Measurements from ENCODE around the gene RANBP9.

RANBP9 gene

DNA sequence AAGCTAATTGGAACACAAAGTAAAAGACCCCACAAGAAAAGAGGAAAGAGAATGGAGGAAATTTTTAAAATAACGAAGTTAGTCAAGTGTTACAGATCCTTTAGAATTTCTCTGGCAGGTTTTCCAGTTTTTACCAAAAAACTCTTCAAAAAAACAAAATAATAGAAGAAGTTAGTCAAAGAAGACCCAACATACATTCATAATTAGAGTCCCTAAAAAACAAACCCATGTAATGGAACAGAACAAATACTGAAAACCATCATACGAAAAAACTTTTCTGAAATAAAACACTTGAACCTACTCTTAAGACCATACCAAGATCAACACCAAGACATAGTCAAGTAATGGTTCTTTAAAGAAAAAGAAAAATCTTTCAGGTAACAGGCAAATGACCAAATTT, 31.6 kb downstream of the RANBP9 start:
- Mint-ChIP-seq H3K36me3 (peaks cover 47% of the 10 kb centered on the region), H3K4me3 (no peak overlapping the region), H3K27me3 (no peaks in the 10 kb centered on the region), H3K4me1 (peaks cover 47% of the 10 kb centered on the region), H3K9me3 (peaks cover 15% of the 10 kb centered on the region), H3K27ac (peak overlapping the region; percentile 34)
- DNase-seq, result no peak
- CTCF ChIA-PET, result interaction anchor here (1.5 kb wide), 1 partner anchor 115 kb away, joined by 3 read pairs; no protein-coding TSS in a partner anchor

DNA sequence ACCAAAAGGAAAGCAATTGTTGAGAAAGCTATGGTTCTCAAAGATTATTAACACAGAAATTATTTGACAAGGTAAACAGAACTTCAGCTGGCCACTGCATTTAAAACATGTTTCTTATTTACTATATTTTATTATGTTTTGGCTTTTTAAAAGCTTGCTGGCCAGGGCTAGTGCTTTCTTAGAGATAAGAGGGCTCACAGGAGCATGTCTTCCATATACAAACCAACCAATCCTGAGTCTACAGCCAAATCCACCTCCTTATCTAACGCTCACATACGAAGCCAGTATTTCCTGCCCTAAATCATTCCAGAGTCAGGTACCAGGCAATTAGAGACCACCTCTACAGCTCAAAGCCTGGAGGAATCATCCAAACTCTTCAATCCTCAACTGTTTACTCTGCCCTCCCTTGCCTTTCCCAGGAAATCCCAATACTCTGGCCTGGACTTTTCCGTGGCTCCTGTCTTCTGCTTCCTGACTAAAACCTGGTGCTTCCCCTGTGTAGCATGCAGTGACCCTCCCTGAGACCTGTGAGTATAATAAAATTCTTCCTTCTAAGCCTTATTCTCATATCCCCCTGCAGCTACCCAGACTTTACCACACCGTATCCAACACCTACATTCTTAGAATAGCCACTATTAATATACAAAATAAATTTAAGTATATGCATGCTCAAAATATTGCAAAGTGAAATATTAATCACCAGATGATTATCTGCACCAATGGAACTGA, 33.2 kb downstream of the RANBP9 start:
- no peak for DNase-seq
- no peak overlapping the region for H3K27ac Mint-ChIP-seq
- CTCF ChIA-PET, result no interaction called here
- peaks cover 44% of the 10 kb centered on the region for H3K4me1 Mint-ChIP-seq
- no peaks in the 10 kb centered on the region for H3K27me3 Mint-ChIP-seq
- H3K4me3 Mint-ChIP-seq, result no peak overlapping the region
- H3K9me3 Mint-ChIP-seq, result peaks cover 17% of the 10 kb centered on the region
- peaks cover 44% of the 10 kb centered on the region for H3K36me3 Mint-ChIP-seq

DNA sequence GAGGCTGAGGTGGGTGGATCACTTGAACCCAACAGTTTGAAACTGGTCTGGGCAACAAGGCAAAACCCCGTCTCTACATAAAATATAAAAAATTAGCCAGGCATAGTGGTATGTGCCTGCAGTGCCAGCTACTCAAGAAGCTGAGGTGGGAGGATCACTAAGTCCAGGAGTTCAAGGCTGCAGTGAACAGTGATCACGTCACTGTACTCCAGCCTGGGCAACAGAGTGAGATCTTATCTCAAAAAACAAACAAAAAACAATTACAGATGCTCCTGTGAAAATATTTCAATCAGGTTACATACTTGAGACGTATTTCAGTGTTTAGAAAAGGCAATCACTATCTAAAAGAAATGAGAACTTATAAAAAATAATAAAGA, 33.8 kb downstream of the RANBP9 start:
- Mint-ChIP-seq H3K4me3 (no peak overlapping the region), H3K36me3 (peaks cover 47% of the 10 kb centered on the region), H3K27me3 (no peaks in the 10 kb centered on the region), H3K4me1 (peaks cover 46% of the 10 kb centered on the region), H3K9me3 (peaks cover 17% of the 10 kb centered on the region), H3K27ac (no peak overlapping the region)
- CTCF ChIA-PET, result no interaction called here
- no peak for DNase-seq

DNA sequence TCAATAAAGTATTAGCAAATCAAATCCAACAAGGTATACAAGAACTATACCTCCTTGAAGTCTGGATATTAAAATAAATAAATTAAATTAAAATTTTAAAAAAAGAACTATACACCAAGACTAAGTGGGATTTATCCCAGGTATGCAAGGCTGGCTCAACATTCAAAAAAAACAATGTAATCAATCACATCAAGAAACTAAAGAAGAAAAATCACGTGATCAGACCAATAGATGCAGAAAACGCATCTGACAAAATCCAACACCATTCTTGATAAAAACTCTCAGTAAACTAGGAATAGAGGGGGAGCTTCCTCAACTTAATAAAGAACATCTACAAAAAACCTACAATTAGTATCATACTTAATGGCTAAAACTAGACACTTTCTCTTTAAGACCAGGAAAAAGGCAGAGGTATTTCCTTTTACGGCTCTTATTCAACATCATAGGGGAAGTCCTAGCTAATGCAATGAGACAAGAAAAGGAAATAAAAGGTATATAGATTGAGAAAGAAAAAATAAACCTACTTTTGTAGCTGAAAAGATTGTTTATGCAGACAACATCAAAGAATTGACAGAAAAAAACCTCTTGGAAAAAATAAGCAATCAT, 35.0 kb downstream of the RANBP9 start:
- Mint-ChIP-seq H3K4me1 (peaks cover 42% of the 10 kb centered on the region), H3K27me3 (no peaks in the 10 kb centered on the region), H3K27ac (no peak overlapping the region), H3K9me3 (peaks cover 17% of the 10 kb centered on the region), H3K36me3 (peaks cover 48% of the 10 kb centered on the region), H3K4me3 (no peak overlapping the region)
- DNase-seq, result no peak
- CTCF ChIA-PET, result no interaction called here

DNA sequence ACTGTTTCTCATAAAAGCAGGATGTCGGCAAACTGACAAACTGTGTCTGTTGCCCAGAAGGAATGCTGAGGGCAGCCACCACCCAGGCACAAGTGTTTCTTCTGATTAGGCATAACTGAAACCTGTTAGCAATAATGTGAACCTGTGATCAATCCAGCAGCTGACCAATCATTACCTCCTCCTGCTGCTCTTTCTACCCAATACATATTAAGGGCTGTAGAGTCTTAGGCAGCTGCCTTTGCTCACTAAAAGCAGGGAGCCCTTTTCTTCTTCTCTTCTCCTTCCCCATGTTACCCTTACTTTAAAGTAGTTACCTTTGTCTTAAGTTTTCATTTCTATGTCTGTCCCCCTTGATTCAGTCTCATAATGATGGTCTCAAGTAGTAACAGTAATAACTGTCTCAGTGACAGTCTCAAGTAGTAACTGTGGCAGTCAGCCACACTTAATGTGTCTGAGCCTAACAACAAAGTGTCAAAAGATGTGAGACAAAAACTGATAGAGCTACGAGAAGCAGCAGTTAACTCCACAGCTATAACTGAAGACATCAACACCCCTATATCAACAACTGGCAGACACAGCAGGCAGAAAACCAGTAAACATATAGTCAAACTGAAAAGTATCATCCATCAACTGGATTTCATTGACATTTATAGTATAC, 37.0 kb downstream of the RANBP9 start:
- Mint-ChIP-seq H3K9me3 (peaks cover 16% of the 10 kb centered on the region), H3K27me3 (no peaks in the 10 kb centered on the region), H3K27ac (no peak overlapping the region), H3K36me3 (peaks cover 43% of the 10 kb centered on the region), H3K4me1 (peaks cover 28% of the 10 kb centered on the region), H3K4me3 (no peak overlapping the region)
- no peak for DNase-seq
- CTCF ChIA-PET, result no interaction called here

DNA sequence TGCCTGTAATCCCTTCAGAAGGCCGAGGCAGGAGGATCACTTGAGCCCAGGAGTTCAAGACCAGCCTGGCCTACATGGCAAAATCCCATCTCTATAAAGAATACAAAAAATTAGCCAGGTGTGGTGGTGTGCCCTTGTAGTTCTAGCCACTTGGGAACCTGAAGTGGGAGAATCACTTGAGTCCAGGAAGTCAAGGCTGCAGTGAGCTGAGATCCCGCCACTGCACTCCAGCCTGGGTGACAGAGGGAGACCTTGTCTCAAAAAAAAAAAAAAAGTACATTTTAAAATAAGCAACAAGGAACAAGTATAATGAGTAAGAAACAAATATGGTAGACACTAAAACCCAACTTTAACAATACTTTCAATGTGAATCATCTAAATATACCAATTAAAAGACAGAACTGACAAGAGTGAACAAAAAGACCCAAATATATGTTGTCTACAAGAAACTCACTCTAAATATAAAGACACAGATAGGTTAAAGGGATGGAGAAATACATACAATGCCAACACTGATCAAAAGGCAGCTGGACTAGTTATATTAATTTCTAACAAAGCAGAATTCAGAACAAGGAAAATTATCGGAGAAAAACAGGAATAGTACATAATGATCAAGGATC, 37.7 kb downstream of the RANBP9 start:
- Mint-ChIP-seq H3K27me3 (no peaks in the 10 kb centered on the region), H3K36me3 (peaks cover 45% of the 10 kb centered on the region), H3K4me1 (peaks cover 31% of the 10 kb centered on the region), H3K9me3 (peaks cover 16% of the 10 kb centered on the region), H3K4me3 (no peak overlapping the region), H3K27ac (no peak overlapping the region)
- CTCF ChIA-PET, result no interaction called here
- no peak for DNase-seq

DNA sequence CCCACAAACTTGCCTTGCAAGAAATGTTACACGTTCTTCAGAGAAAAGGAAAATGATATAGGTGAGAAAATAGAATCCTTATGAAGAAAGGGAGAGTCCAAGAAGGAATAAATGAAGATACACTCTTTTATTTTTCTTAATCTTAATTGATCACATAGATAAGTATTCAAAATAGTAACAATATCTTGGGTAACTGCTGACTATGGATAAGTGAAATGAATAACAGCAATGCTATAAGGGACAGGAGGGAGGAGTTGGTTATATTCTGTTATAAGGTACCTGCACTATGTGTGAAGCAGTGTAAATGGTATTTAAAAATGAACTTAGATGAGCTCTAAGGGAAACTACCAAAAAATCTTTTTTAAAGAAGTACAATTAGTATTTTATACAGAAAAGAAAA, 38.3 kb downstream of the RANBP9 start:
- Mint-ChIP-seq H3K27me3 (no peaks in the 10 kb centered on the region), H3K4me1 (peaks cover 32% of the 10 kb centered on the region), H3K9me3 (peaks cover 13% of the 10 kb centered on the region), H3K36me3 (peaks cover 40% of the 10 kb centered on the region), H3K4me3 (no peak overlapping the region), H3K27ac (no peak overlapping the region)
- CTCF ChIA-PET, result interaction anchor here (0.8 kb wide), 1 partner anchor 58 kb away, joined by 3 read pairs; the partner anchor contains the start of gene NOL7
- DNase-seq, result no peak

DNA sequence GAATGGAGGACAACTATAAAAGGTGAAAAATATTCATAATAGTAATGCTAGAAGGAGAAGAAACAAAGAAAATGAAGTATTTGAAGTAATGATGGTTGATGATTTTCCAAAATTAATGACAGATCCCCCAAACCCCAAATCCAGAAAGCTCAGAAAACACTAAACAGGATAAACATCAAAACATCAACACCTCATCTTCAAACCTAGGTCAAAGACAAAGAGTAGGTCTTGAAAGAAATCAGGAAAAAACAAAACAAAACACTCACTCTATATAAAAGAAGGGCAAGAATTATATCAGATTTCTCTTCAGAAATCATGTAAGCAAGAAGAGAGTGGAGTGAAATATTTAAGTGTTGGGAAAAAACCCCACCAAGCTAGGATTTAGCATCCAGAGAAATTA, 38.7 kb downstream of the RANBP9 start:
- no peak for DNase-seq
- peaks cover 13% of the 10 kb centered on the region for H3K9me3 Mint-ChIP-seq
- peaks cover 40% of the 10 kb centered on the region for H3K36me3 Mint-ChIP-seq
- H3K4me1 Mint-ChIP-seq, result peaks cover 36% of the 10 kb centered on the region
- H3K27me3 Mint-ChIP-seq, result no peaks in the 10 kb centered on the region
- CTCF ChIA-PET, result interaction anchor here (0.8 kb wide), 1 partner anchor 58 kb away, joined by 3 read pairs; the partner anchor contains the start of gene NOL7
- H3K4me3 Mint-ChIP-seq, result no peak overlapping the region
- H3K27ac Mint-ChIP-seq, result no peak overlapping the region

DNA sequence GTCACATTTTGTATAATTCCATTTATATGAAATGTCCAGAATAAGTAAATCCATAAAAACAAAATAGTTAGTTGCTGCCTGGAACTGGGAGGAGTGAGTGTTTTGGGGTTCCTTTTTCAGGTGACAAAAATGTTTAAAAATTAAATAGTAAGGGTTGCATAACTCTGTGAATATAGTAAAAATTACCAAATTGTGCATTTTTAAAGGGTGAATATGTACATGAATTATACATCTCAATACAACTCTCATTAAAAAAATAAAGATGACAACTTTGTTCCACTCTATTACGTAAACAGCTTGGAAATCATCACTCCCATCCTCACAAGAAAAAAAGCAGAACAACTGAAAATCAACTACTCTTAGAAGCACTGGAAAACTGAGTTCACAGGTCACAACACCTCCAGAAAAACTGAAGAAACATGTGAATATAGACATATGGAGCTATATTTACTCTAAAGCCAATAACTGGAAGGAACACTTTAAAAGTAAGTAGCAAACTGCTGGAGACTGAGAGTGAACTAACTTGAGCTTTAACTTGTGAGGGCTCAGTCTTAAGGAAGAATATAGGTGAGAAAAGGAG, 40.0 kb downstream of the RANBP9 start:
- H3K27me3 Mint-ChIP-seq, result no peaks in the 10 kb centered on the region
- H3K9me3 Mint-ChIP-seq, result peaks cover 7% of the 10 kb centered on the region
- H3K27ac Mint-ChIP-seq, result no peak overlapping the region
- no peak overlapping the region for H3K4me3 Mint-ChIP-seq
- peaks cover 46% of the 10 kb centered on the region for H3K4me1 Mint-ChIP-seq
- peaks cover 31% of the 10 kb centered on the region for H3K36me3 Mint-ChIP-seq
- no peak for DNase-seq
- CTCF ChIA-PET, result interaction anchor here (1.2 kb wide), 1 partner anchor 10 kb away, joined by 4 read pairs; no protein-coding TSS in a partner anchor

DNA sequence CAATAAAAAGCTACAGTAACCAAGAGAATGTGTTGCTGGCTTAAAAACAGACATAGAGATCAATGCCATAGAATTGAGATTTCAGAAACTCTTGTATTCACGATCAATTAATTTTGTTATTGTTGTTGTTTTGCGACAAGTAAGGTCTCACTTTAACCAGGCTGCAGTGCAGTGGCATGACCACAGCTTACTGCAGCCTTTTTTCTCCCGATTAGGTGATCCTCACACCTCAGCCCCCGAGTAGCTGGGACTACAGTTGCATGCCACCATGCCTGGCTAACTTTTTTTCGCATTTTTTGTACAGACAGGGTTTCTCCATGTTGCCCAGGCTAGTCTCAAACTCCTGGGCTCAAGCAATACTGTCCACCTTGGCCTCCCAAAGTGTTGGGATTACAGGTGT, 42.2 kb downstream of the RANBP9 start:
- no peak overlapping the region for H3K27ac Mint-ChIP-seq
- H3K4me1 Mint-ChIP-seq, result peaks cover 56% of the 10 kb centered on the region
- no peak for DNase-seq
- H3K36me3 Mint-ChIP-seq, result peaks cover 25% of the 10 kb centered on the region
- no peaks in the 10 kb centered on the region for H3K27me3 Mint-ChIP-seq
- peaks cover 3% of the 10 kb centered on the region for H3K9me3 Mint-ChIP-seq
- CTCF ChIA-PET, result no interaction called here
- H3K4me3 Mint-ChIP-seq, result no peak overlapping the region

DNA sequence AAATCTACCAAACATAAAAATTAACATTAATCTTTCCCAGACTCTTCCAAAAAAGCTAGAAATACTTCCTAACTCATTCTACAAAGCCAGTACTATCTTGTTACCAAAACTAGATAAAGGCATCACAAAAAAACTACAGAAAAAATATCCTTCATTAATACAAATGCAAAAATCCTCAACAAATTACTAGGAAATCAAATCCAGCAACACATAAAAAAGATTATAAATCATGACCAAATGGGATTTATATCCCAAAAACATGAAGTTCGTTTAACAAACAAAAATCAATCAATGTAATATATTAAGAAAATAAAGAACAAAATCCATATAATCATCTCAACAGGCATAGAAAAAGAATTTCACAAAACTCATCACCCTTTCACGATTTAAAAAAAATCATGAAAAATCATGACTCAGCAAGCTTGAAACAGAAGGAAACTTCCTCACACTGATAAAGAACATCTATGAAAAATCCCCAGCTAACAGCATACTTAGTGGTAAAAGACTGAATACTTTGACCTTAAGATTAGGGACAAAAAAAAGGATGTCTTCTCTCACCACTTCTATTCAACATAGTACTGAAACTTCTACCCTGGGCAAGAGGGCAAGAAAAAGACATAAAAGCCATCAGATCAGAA, 43.2 kb downstream of the RANBP9 start:
- no peak for DNase-seq

DNA sequence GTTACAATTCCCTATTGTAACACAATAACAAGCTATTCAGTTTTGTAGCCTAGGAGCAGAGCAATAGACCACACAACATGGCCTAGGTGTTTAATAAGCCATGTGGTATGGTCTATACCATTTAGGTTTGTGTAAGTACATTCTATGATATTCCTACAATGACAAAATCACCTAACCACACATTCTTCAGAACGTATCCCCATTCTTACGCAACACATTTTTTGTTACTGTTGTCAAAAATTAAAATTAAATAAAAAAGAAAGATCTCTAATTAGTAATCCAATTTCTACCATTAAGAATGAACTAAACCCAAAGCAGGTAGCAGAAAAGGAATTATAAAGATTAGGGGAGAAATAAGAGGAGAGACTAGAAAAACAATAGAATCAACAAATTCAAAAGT, 44.0 kb downstream of the RANBP9 start:
- H3K27me3 Mint-ChIP-seq, result no peaks in the 10 kb centered on the region
- no peak overlapping the region for H3K27ac Mint-ChIP-seq
- peaks cover 18% of the 10 kb centered on the region for H3K36me3 Mint-ChIP-seq
- H3K4me3 Mint-ChIP-seq, result no peak overlapping the region
- peaks cover 3% of the 10 kb centered on the region for H3K9me3 Mint-ChIP-seq
- CTCF ChIA-PET, result no interaction called here
- no peak for DNase-seq
- H3K4me1 Mint-ChIP-seq, result peaks cover 62% of the 10 kb centered on the region

More for the DNA sequence above, 43.2 kb downstream of the RANBP9 start:
- CTCF ChIA-PET, result no interaction called here
- Mint-ChIP-seq H3K4me3 (no peak overlapping the region), H3K4me1 (peaks cover 63% of the 10 kb centered on the region), H3K27me3 (no peaks in the 10 kb centered on the region), H3K36me3 (peaks cover 22% of the 10 kb centered on the region), H3K27ac (peak overlapping the region; percentile 3), H3K9me3 (peaks cover 3% of the 10 kb centered on the region)

DNA sequence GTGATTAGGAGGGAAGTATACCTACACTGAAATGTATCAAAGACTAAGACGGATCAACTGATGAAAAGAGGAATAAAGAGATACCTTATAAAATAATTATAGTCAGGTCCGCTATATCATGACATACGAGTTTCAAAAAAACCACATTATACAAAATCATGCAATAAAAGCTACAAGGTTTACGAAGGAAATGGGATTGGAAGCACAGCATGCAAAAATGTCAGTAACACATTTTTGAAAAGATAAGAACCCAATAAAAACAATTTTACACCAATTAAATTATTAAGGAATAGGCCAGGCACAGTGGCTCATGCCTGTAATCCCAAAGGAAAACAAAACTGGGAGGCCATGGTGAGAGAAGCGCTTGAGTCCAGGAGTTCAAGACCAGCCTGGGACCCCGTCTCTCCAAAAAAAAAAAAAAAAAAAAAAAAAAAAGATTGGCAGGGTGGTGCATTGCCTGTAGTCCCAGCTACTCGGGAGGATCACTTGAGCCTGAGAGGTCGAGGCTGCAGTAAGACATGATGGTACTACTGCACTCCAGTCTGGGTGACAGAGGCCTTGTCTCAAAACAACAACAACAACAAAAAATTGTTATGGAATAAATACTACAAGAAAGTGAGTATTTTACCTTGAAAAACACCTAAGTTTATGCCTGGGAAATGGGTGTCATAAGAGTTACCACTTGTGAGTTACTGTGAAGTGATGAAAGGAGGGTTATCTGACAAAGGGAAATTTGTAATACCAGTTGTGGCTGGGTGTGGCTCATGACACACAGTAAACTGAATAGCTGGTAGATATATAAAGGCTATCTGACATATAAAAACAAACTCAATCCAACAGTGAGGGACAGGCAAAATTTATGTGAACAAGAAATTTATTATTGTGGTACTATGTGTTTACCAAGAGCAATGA, 45.2 kb downstream of the RANBP9 start:
- no peak overlapping the region for H3K4me3 Mint-ChIP-seq
- peaks cover 17% of the 10 kb centered on the region for H3K36me3 Mint-ChIP-seq
- no peak overlapping the region for H3K27ac Mint-ChIP-seq
- H3K4me1 Mint-ChIP-seq, result peaks cover 63% of the 10 kb centered on the region
- peaks cover 3% of the 10 kb centered on the region for H3K9me3 Mint-ChIP-seq
- DNase-seq, result no peak
- CTCF ChIA-PET, result no interaction called here
- no peaks in the 10 kb centered on the region for H3K27me3 Mint-ChIP-seq
